H1 (cell line): ENCODE data around the gene ANKRD11. TPM values are rescaled to one million over a fixed set of nuclear protein-coding genes. Genes with fewer than 3 reads are reported as not detected.

Experiments used
- SP1 ChIP-seq: IDR thresholded peaks from 2 replicates; pipeline ENCODE4 v1.6.1; 2011; ENCODE audit warnings: low read depth, low read length
- polyA plus RNA-seq, 7 experiments: library from polyadenylated mRNA; depleted of rRNA in 3 of 7; stranded (reverse) in 5 of 7; unstranded in 2 of 7; fragments of >200 nt in 5 of 7; fragments of 200-250 nt in 2 of 7; gene quantifications; 1 replicate in 5 of 7; 2 replicates in 1 of 7; 4 replicates in 1 of 7; pipeline versions ENCODE4 v1.2.1 to v1.2.3, GENCODE V29; 2011 to 2013; ENCODE audit warnings: missing spikeins in 2 of 7, mixed read lengths in 2 of 7
- total RNA-seq: library from RNA; stranded (reverse); fragmentation: NEBNext Ultra II Directional; extraction: Animal tissue kit (Norgen Biotek cat#: 25700); gene quantifications from 2 replicates; pipeline ENCODE4 v1.2.1, GENCODE V29; 2021

ANKRD11 gene
- total and polyA plus RNA-seq, 2 of the 8 experiments (the other 6 are each of a cell fraction or from before 2014, with no cell fraction given): 46.5 to 142 TPM

DNA sequence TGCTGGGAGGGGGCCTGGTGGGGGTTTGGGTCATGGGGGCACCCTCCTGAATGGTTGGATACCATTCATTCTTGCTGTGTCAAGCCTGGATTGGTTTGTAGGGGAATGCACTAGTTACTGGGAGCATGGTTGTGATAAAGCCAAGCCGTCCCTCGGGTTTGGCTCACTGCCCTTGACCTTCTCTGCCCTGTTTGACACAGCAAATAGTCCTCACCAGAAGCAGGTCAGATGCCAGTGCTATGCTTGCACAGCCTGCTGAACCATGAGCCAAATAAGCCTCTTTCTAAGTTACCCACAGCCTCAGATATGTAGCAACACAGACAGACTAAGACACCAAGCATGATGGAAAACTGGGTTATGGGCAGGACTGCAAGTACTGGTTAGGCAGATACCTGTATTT lies 258.3 kb downstream of the ANKRD11 start (continued):
- no peak for TF ChIP-seq SP1
